H1 (cell line): ENCODE results near the gene EDEM2. TPM values are rescaled to one million over a fixed set of nuclear protein-coding genes. Genes with fewer than 3 reads are reported as not detected.

Experiments
- CHD7 ChIP-seq: fragments of 300-600 bp; sonication (generic); IDR thresholded peaks from 2 replicates; pipeline ENCODE4 v1.7.1; 2012; ENCODE audit warnings: low read length, moderate library complexity, mild to moderate bottlenecking, inconsistent platforms; ENCODE audit not compliant: insufficient replicate concordance
- EP300 ChIP-seq, 2 experiments: IDR thresholded peaks; 1 replicate in 1 of 2; 2 replicates in 1 of 2; pipeline ENCODE4 v1.6.1; 2011 to 2012; ENCODE audit warnings: low read depth in 2 of 2, low read length in 2 of 2, mild to moderate bottlenecking in 2 of 2, borderline replicate concordance in 1 of 2, inconsistent platforms in 1 of 2, moderate library complexity in 1 of 2
- GABPA ChIP-seq: IDR thresholded peaks from 2 replicates; pipeline ENCODE4 v1.6.1; 2011; ENCODE audit warnings: mild to moderate bottlenecking, low read length, moderate library complexity, borderline replicate concordance; ENCODE audit not compliant: insufficient read depth
- KDM1A ChIP-seq: fragments of 200-600, 300-600 bp; sonication (generic); IDR thresholded peaks from 2 replicates; pipeline ENCODE4 v1.7.1; 2016; ENCODE audit warnings: mild to moderate bottlenecking, low read length, borderline replicate concordance
- MAFK ChIP-seq: IDR thresholded peaks from 2 replicates; pipeline ENCODE4 v1.6.1; 2012; ENCODE audit warnings: low read depth, mild to moderate bottlenecking, improper control_type of control experiment, low read length
- POLR2A ChIP-seq, 2 experiments: IDR thresholded peaks; 1 replicate in 1 of 2; 2 replicates in 1 of 2; pipeline ENCODE4 v1.6.1; 2011; ENCODE audit warnings: low read depth in 2 of 2, low read length in 2 of 2, mild to moderate bottlenecking in 2 of 2; ENCODE audit errors: control extremely low read depth in 1 of 2
- POU5F1 ChIP-seq: IDR thresholded peaks from 2 replicates; pipeline ENCODE4 v1.6.1; 2011; ENCODE audit warnings: low read depth, mild to moderate bottlenecking, low read length, moderate library complexity
- SP2 ChIP-seq: IDR thresholded peaks from 2 replicates; pipeline ENCODE4 v1.6.1; 2012; ENCODE audit warnings: mild to moderate bottlenecking, low read length, inconsistent platforms
- SP4 ChIP-seq: IDR thresholded peaks from 2 replicates; pipeline ENCODE4 v1.6.1; 2012; ENCODE audit warnings: low read length, inconsistent platforms
- SUZ12 ChIP-seq: fragments of 200-600 bp; sonication (generic); IDR thresholded peaks from 2 replicates; pipeline ENCODE4 v1.6.1; 2012; ENCODE audit warnings: mild to moderate bottlenecking, inconsistent platforms, low read length, moderate library complexity, mixed read lengths
- YY1 ChIP-seq: IDR thresholded peaks from 2 replicates; pipeline ENCODE4 v1.6.1; 2011; ENCODE audit warnings: low read depth, mild to moderate bottlenecking, low read length
- polyA plus RNA-seq, 7 experiments: library from polyadenylated mRNA; depleted of rRNA in 3 of 7; stranded (reverse) in 5 of 7; unstranded in 2 of 7; fragments of >200 nt in 5 of 7; fragments of 200-250 nt in 2 of 7; gene quantifications; 1 replicate in 5 of 7; 2 replicates in 1 of 7; 4 replicates in 1 of 7; pipeline versions ENCODE4 v1.2.1 to v1.2.3, GENCODE V29; 2011 to 2013; ENCODE audit warnings: missing spikeins in 2 of 7, mixed read lengths in 2 of 7
- total RNA-seq: library from RNA; stranded (reverse); fragmentation: NEBNext Ultra II Directional; extraction: Animal tissue kit (Norgen Biotek cat#: 25700); gene quantifications from 2 replicates; pipeline ENCODE4 v1.2.1, GENCODE V29; 2021
- TF ChIP-seq, protein P1 (sequence below): IDR thresholded peaks from 2 replicates; pipeline ENCODE4 v1.6.1; 2011; ENCODE audit warnings: low read depth, mild to moderate bottlenecking, low read length; ENCODE audit not compliant: insufficient read depth

EDEM2 gene
- total and polyA plus RNA-seq, 2 of the 8 experiments (the other 6 are each of a cell fraction or from before 2014, with no cell fraction given), result 15.2 to 19.6 TPM

DNA sequence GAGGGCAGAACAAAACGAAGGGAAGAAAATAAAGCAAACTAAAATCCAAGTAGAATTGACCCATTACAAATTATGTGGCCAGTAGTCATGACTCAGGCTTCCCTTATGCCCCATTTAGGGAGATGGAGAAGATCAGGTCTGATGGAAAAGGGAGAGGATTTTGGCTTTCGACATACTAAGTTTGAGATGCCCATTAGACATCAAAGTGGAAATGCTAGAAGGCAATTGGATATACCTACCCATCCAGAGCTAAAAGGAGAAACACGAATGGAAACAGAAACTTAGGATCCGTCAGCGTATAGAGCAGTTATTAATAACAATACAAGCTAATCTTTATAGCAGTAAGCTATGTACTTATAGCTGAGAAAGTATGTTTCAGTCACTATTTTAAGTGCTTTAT lies 59.3 kb downstream of the EDEM2 start (continued):
- no peak for TF ChIP-seq CHD7
- TF ChIP-seq, protein P1, sequence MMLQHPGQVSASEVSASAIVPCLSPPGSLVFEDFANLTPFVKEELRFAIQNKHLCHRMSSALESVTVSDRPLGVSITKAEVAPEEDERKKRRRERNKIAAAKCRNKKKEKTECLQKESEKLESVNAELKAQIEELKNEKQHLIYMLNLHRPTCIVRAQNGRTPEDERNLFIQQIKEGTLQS, result no peak
- TF ChIP-seq KDM1A, result no peak
- TF ChIP-seq SUZ12, result no peak
- no peak for TF ChIP-seq EP300 (IDR thresholded peaks at IDR 0.05; ENCODE audit: borderline replicate concordance in 1 of 2, low read depth in 2 of 2, low read length in 2 of 2)
- TF ChIP-seq GABPA, result no peak
- TF ChIP-seq POLR2A (IDR thresholded peaks at IDR 0.05; ENCODE audit: control extremely low read depth in 1 of 2, low read depth in 2 of 2, low read length in 2 of 2), result no peak
- TF ChIP-seq YY1, result no peak
- no peak for TF ChIP-seq SP4
- no peak for TF ChIP-seq SP2
- no peak for TF ChIP-seq POU5F1
- no peak for TF ChIP-seq MAFK
